Activated CD4-positive, alpha-beta T cell treated with anti-CD3 and anti-CD28 coated beads for 1 hour (primary cell): Measurements from ENCODE around the gene IMMP2L.
"Not testable (repeated sequence)": the region's sequence is repeated elsewhere in the genome, so short reads cannot be mapped to it uniquely, and the experiment has no call there.

Experiments
- DNase-seq: peaks from one replicate; pipeline ENCODE4 v3.0.0-alpha.2; 2020

IMMP2L gene

GRCh38 chr7:111323670-111324069 is 238.6 kb downstream of the IMMP2L start:
- DNase-seq, result not testable (repeated sequence)

- no peak for DNase-seq
Measured at GRCh38 chr7:111320133-111320532, 242.2 kb downstream of the IMMP2L start.

- DNase-seq, result no peak
Measured at GRCh38 chr7:111312966-111313365, 249.3 kb downstream of the IMMP2L start.

GRCh38 chr7:111308691-111309090 is 253.6 kb downstream of the IMMP2L start:
- DNase-seq, result no peak

GRCh38 chr7:111301891-111302290 is 260.4 kb downstream of the IMMP2L start:
- DNase-seq, result no peak

- DNase-seq, result no peak
Measured at GRCh38 chr7:111294494-111294893, 267.8 kb downstream of the IMMP2L start.

- no peak for DNase-seq
Measured at GRCh38 chr7:111292026-111292470, 270.2 kb downstream of the IMMP2L start.

- no peak for DNase-seq
Measured at GRCh38 chr7:111290982-111291381, 271.3 kb downstream of the IMMP2L start.

- DNase-seq, result no peak
Measured at GRCh38 chr7:111290419-111290818, 271.9 kb downstream of the IMMP2L start.

GRCh38 chr7:111288441-111288840 is 273.9 kb downstream of the IMMP2L start:
- DNase-seq, result not testable (repeated sequence)

- DNase-seq, result no peak
Measured at GRCh38 chr7:111282626-111283025, 279.7 kb downstream of the IMMP2L start.

GRCh38 chr7:111274857-111275256 is 287.4 kb downstream of the IMMP2L start:
- no peak for DNase-seq

- no peak for DNase-seq
Measured at GRCh38 chr7:111272092-111272491, 290.2 kb downstream of the IMMP2L start.

GRCh38 chr7:111270794-111271193 is 291.5 kb downstream of the IMMP2L start:
- DNase-seq, result not testable (repeated sequence)

- DNase-seq, result no peak
Measured at GRCh38 chr7:111268941-111269340, 293.4 kb downstream of the IMMP2L start.

- DNase-seq, result no peak
Measured at GRCh38 chr7:111266613-111267012, 295.7 kb downstream of the IMMP2L start.

- no peak for DNase-seq
Measured at GRCh38 chr7:111265394-111265793, 296.9 kb downstream of the IMMP2L start.

GRCh38 chr7:111264981-111265380 is 297.3 kb downstream of the IMMP2L start:
- no peak for DNase-seq

- DNase-seq, result no peak
Measured at GRCh38 chr7:111264111-111264868, 298.0 kb downstream of the IMMP2L start.

GRCh38 chr7:111262293-111263116 is 299.8 kb downstream of the IMMP2L start:
- DNase-seq, result no peak

GRCh38 chr7:111261496-111261895 is 300.8 kb downstream of the IMMP2L start:
- no peak for DNase-seq

GRCh38 chr7:111259991-111260390 is 302.3 kb downstream of the IMMP2L start:
- no peak for DNase-seq

- DNase-seq, result no peak
Measured at GRCh38 chr7:111256391-111256790, 305.9 kb downstream of the IMMP2L start.

- no peak for DNase-seq
Measured at GRCh38 chr7:111255576-111255975, 306.7 kb downstream of the IMMP2L start.
